Osteoblast (primary cell): ENCODE measurements around the gene PTPRD. TPM values are rescaled to one million over a fixed set of nuclear protein-coding genes. Genes with fewer than 3 reads are reported as not detected.

Experiments used
- DNase-seq: peaks from one replicate; pipeline ENCODE4 v3.0.0; 2011; ENCODE audit warnings: low spot score, mixed read lengths; ENCODE audit not compliant: insufficient read length; ENCODE audit errors: missing footprints
- H2AFZ ChIP-seq: 2 replicates; pipeline ENCODE4 v1.6.0; 2011; ENCODE audit warnings: mild to moderate bottlenecking, low read length
- H3K27ac ChIP-seq: 2 replicates; pipeline ENCODE4 v1.5.1; 2011; ENCODE audit warnings: mild to moderate bottlenecking, low read depth, low read length, moderate library complexity
- H3K27me3 ChIP-seq: 2 replicates; pipeline ENCODE4 v1.6.0; 2012; ENCODE audit warnings: mild to moderate bottlenecking, control low read depth, inconsistent platforms, low read length, moderate library complexity; ENCODE audit not compliant: insufficient read depth
- H3K36me3 ChIP-seq: 2 replicates; pipeline ENCODE4 v1.5.1; 2011; ENCODE audit warnings: mild to moderate bottlenecking, low read length, control low read depth, moderate library complexity; ENCODE audit not compliant: insufficient read depth
- H3K4me1 ChIP-seq: 2 replicates; pipeline ENCODE4 v1.5.1; 2011; ENCODE audit warnings: mild to moderate bottlenecking, low read length, control low read depth, moderate library complexity; ENCODE audit not compliant: insufficient read depth
- H3K4me2 ChIP-seq: 2 replicates; pipeline ENCODE4 v1.6.0; 2011; ENCODE audit warnings: mild to moderate bottlenecking, low read length; ENCODE audit not compliant: insufficient read depth
- H3K4me3 ChIP-seq: fragments of 200-600 bp; sonication (generic); 3 replicates; pipeline ENCODE4 v1.5.1; 2012; ENCODE audit warnings: mild to moderate bottlenecking, low read length, inconsistent platforms; ENCODE audit not compliant: insufficient read depth
- H3K79me2 ChIP-seq: 2 replicates; pipeline ENCODE4 v1.6.0; 2012; ENCODE audit warnings: mild to moderate bottlenecking, low read length, control low read depth, inconsistent platforms; ENCODE audit not compliant: insufficient read depth
- H3K9me3 ChIP-seq: 2 replicates; pipeline ENCODE4 v1.5.1; 2011; ENCODE audit warnings: low read depth, low read length, control low read depth
- H4K20me1 ChIP-seq: 2 replicates; pipeline ENCODE4 v1.6.0; 2012; ENCODE audit warnings: mild to moderate bottlenecking, low read length, control low read depth; ENCODE audit not compliant: insufficient read depth
- total RNA-seq: library from RNA; depleted of rRNA; stranded (reverse); fragments of >200 nt; gene quantifications from 2 replicates; pipeline ENCODE4 v1.2.3, GENCODE V29; 2012
- TF ChIP-seq, protein P1 (sequence below): IDR thresholded peaks from 2 replicates; pipeline ENCODE4 v1.5.1; 2011; ENCODE audit warnings: mild to moderate bottlenecking, low read depth, low read length, moderate library complexity; ENCODE audit errors: extremely low read depth

Gene PTPRD
- total RNA-seq, 1 donor: 23.9 TPM

- Histone ChIP-seq H3K79me2 (no peaks in the 10 kb centered on the region), H4K20me1 (no peaks in the 10 kb centered on the region), H3K9me3 (no peaks in the 10 kb centered on the region), H3K4me2 (no peak overlapping the region), H3K36me3 (no peaks in the 10 kb centered on the region), H3K4me3 (no peak overlapping the region), H3K27me3 (no peaks in the 10 kb centered on the region), H2AFZ (no peak overlapping the region), H3K4me1 (no peaks in the 10 kb centered on the region), H3K27ac (no peak overlapping the region)
- no peak for DNase-seq
- TF ChIP-seq, protein P1, sequence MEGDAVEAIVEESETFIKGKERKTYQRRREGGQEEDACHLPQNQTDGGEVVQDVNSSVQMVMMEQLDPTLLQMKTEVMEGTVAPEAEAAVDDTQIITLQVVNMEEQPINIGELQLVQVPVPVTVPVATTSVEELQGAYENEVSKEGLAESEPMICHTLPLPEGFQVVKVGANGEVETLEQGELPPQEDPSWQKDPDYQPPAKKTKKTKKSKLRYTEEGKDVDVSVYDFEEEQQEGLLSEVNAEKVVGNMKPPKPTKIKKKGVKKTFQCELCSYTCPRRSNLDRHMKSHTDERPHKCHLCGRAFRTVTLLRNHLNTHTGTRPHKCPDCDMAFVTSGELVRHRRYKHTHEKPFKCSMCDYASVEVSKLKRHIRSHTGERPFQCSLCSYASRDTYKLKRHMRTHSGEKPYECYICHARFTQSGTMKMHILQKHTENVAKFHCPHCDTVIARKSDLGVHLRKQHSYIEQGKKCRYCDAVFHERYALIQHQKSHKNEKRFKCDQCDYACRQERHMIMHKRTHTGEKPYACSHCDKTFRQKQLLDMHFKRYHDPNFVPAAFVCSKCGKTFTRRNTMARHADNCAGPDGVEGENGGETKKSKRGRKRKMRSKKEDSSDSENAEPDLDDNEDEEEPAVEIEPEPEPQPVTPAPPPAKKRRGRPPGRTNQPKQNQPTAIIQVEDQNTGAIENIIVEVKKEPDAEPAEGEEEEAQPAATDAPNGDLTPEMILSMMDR: no peak
Observed at GRCh38 chr9:10005206-10005605, 607.6 kb downstream of the PTPRD start.

- Histone ChIP-seq H3K27ac (no peak overlapping the region), H3K79me2 (no peaks in the 10 kb centered on the region), H4K20me1 (no peaks in the 10 kb centered on the region), H3K4me2 (no peak overlapping the region), H3K4me1 (no peaks in the 10 kb centered on the region), H3K27me3 (no peaks in the 10 kb centered on the region), H3K36me3 (no peaks in the 10 kb centered on the region), H2AFZ (no peak overlapping the region), H3K4me3 (no peak overlapping the region), H3K9me3 (no peaks in the 10 kb centered on the region)
- TF ChIP-seq, protein P1: no peak
- DNase-seq: no peak
Observed at GRCh38 chr9:10003047-10003446, 609.8 kb downstream of the PTPRD start.

DNA sequence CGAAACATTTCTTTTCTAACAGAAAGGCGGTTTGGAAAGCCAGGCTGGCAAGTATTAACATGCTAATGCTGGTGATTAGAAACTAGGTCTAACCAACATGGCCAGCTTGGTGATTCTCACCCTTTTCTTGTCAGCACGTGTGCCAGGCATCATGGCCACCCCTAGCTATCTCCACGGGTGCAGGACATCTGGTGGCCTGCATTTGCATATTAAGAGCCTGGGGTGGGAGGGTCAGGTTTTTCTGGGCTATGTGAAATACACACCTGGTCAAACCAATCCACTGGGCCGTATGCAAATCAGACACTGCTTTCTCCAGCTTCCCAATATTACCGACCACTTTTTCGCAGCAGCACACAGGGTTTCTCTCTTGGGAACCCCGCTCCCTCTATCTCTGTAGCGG lies 612.1 kb downstream of the PTPRD start:
- Histone ChIP-seq H3K4me2 (no peak overlapping the region), H2AFZ (no peak overlapping the region), H3K27me3 (no peaks in the 10 kb centered on the region), H3K36me3 (no peaks in the 10 kb centered on the region), H3K27ac (no peak overlapping the region), H3K79me2 (no peaks in the 10 kb centered on the region), H4K20me1 (no peaks in the 10 kb centered on the region), H3K4me3 (no peak overlapping the region), H3K4me1 (no peaks in the 10 kb centered on the region), H3K9me3 (peaks cover 4% of the 10 kb centered on the region)
- TF ChIP-seq, protein P1: no peak
- DNase-seq: no peak

DNA sequence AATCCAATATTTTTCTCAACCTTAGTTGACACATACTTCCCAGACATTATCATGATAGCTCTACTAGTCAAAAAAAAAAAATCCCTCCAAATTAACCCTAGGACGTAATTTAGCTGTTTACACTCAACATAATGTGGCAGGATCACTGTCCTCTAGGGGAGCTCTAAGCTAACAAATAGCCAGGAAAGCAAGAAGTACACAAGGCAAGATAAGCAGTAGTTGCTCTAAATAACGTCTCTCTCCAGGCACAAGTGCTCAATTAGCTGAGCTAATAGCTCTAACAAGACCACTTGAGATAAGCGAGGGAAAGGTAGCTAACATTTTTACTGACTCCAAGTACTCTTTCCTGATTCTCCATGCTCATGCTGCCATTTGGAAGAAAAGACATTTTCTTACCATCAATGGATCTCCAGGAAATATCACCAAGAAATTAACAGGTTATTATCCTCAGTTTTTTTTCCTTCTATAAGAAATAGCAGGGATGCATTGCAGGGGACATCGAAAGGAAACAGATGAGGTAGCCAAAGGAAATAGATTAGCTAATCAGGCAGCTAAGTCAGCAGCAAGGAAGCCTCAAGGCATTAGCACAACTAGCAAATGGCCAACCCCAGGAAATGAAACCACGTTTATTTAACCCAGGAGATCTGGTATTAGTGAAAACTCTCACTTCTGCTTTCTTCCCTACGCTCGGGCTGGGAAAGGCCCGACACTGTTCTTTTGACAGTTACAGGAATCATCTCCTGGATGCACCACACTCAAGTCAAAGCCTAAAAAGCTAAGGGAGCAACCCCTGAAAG lies 614.1 kb downstream of the PTPRD start:
- TF ChIP-seq, protein P1: no peak
- no peak for DNase-seq

More for the DNA sequence above, 614.1 kb downstream of the PTPRD start:
- Histone ChIP-seq H3K4me1 (no peaks in the 10 kb centered on the region), H3K9me3 (peaks cover 6% of the 10 kb centered on the region), H3K4me3 (no peak overlapping the region), H2AFZ (no peak overlapping the region), H3K4me2 (no peak overlapping the region), H3K36me3 (no peaks in the 10 kb centered on the region), H3K27ac (no peak overlapping the region), H4K20me1 (no peaks in the 10 kb centered on the region), H3K79me2 (no peaks in the 10 kb centered on the region), H3K27me3 (no peaks in the 10 kb centered on the region)
